ENCODE measurements around the gene BRD9.
"Not testable (repeated sequence)": the region's sequence is repeated elsewhere in the genome, so short reads cannot be mapped to it uniquely, and the experiment has no call there.

BRD9 gene

DNA sequence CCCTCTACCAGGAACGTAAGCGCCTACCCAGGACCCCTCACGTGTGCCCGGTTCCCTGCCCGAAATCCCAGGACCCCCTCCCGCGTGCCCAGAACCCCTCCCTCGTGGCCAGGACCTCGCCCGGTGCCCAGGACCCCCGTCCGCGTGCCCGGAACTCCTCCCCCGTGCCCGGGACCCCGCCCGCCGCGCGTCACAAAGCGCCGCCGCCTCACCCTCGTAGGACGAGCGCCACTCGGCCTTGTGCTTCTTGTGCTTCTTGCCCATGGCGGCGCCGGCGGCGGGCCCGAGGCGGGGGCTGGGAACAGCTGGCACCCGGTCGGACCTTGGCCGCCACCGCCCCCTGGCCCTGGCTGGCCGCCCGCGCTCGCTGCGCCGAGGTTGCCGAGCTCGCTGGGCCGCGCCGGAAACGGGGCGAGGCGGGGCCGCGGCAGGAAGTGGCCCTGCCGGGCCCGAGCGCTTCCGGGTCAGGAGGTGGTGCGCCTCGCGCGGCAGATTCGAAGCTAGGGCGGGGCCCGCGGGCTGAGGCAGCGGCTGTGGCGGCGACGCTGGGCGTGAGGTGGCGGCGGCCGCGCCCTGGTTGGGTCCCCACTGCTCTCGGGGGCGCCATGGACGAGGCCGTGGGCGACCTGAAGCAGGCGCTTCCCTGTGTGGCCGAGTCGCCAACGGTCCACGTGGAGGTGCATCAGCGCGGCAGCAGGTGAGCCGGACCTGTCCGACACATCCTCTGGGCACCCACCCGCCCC is at the start of gene BRD9, which contains the start of gene TRIP13:
TSS of gene BRD9 (minus strand) at position 408 of the 743 bp plus-strand sequence. CDS start at position 264, 144 bp downstream.
TSS of gene TRIP13 (plus strand) at position 491 of the 743 bp plus-strand sequence. CDS start at position 606, 115 bp downstream.
- peak; percentile 87 for DNase-seq (ENCODE audit: low spot score)

DNA sequence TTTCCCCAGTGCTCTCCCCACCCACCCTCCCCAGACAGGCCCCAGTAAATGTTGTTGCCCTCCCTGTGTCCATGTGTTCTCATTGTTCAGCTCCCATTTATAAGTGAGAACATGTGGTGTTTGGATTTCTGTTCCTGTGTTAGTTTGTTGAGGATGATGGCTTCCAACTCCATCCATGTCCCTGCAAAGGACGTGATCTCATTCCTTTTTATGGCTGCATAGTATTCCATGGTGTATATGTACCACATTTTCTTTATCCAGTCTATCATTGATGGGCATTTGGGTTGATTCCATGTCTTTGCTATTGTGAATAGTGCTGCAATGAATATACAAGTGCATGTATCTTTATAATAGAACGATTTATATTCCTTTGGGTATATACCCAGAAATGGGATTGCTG is 48.1 kb upstream of the BRD9 start:
- DNase-seq (ENCODE audit: low spot score), result not testable (repeated sequence)

DNA sequence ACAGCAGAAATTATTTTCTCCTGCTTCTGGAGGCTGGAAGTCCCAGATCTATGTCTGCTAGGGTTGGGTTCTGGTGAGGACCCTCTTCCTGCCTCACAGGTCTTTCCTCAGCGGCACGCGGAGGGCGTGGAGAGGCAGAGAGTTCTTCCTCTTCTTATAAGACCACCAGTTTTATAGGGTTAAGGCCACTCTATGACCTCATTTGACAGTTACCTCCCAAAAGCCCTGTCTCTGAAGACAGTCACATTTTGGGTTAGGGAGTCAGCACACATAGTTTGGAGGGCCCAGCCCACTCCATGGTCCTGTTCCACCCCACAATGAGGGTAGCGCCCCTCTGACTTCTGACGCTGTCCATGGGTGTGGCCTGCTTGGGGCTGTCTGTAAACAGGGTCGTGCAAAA is 46.8 kb upstream of the BRD9 start:
- DNase-seq (ENCODE audit: low spot score), result no peak

DNA sequence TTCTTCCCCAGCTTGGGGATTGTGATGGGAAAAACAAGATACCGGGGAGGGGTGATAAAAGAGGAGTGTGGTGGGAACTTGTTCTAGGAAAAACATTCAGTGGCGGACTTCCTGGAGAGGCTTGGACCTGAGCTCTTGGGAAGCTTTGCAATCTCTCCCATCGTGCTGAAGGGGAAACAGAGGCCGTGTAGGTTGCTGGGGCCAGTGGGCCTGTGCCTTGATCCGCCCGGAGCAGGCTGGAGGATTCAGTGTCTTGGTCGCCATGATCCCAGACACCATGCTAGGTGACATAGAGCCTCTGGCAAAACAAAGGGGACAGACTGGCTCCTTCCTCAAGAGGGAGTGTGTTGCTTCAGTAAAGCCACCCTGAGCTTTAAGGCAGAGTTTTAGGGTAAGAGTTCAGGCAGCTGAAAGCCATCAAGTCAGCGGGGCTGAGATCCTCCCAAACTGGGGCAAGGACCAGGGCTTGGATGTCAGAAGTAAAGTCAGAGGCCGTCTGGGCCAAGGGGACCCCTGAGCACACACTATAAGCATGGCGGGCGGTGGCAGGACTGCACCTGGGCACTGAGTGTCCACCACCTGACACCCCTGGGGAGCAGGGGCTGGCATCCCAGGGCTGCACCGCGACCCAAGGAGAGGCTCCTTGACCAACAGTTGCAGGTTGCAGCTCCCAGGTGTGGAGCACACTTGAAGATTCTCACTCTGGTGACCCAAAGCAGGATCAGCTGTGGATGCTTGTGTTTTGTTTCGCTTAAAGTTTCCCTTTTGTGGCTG is 44.7 kb upstream of the BRD9 start:
- no peak for DNase-seq (ENCODE audit: low spot score)

DNA sequence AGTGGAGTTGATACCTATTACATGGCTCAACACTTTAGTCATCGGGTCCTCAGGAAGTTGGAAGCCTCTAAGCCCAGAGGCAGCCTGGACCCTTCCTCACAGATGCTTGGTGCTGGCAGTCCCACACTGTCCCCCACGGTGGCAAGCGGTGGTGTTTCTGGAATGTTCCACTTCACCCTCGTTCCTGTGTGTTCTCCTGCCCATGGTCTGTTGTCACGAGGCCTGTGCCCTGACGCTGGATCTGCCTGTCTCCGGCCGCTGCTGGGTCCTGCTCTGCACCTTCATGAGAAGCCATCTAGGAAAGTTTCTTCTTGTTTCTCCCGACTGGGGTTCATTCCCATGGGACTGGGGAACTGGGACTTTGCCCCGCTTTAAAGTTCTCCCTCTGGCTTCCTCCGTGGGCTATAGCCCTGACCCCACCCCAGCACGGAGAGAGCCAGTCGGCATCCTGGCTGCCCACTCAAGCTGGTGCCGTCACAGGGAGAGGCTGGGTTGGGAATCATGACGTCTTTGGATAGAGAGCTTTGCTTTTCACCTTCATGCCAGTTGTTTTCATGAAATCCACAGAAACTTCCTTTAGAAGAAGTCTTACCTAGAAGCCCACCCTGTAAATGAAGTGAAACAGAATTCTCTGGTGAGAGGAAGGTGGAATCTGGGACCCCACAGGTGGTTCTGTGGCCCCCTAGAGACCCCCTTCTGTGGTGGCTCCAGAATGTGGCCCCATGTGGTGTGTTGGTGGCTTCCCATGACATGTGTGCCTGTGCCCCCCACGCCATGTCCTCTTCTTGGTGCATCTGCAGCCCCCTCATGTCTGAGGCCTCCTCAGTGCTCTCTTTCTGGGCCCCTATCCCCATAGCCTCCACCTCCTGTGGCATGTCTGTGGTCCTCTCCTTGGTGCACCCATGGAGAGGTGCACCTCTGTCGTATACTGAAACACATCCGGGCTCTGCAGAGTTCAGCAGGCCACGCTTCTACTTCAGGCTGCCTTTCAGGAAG is 43.8 kb upstream of the BRD9 start:
- no peak for DNase-seq (ENCODE audit: low spot score)

DNA sequence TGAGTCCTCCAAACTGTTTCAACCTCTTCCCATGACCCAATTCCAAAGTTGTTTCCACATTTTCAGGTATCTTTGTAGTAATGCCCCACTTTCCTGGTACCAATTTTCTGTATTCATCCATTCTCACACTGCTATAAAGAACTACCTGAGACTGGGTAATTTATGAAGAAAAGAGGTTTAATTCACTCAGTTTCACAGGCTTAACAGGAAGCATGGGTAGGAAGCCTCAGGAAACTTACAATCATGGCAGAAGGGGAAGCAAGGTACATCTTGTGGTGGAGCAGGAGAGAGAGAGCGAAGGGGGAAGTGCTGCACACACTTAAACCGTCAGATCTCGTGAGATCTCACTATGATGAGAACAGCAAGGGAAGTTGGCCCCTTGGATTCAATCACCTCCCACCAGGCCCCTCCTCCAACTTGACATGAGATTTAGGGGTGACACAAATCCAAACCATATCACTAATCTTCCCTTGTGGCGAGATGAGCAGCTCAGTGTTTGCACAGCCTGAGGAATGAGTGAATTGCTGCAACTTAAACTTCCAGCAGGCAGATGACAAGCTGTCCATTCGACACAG is 43.0 kb upstream of the BRD9 start:
- no peak for DNase-seq (ENCODE audit: low spot score)

DNA sequence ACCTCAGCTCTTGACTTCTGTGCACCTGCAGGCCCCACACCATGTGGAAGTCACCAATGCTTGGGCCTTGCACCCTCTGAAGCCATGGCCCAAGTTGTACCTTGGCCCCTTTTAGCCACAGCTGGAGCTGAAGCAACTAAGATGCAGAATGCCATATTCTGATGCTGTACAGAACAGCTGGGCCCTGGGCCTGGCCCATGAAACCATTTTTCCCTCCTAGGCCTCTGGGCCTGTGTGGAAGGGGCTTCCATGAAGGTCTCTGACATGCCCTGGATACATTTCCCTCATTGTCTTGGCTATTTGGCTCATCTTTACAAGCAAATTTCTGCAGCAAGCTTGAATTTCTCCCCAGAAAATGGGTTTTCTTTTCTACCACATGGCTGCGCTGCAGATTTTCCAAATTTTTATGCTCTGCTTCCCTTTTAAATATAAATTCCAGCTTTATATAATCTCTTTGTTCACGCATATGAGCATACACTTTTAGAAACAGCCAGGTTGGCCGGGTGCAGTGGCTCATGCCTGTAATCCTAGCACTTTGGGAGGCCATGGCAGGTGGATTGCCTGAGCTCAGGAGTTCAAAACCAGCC is 41.9 kb upstream of the BRD9 start:
- not testable (repeated sequence) for DNase-seq (ENCODE audit: low spot score)

DNA sequence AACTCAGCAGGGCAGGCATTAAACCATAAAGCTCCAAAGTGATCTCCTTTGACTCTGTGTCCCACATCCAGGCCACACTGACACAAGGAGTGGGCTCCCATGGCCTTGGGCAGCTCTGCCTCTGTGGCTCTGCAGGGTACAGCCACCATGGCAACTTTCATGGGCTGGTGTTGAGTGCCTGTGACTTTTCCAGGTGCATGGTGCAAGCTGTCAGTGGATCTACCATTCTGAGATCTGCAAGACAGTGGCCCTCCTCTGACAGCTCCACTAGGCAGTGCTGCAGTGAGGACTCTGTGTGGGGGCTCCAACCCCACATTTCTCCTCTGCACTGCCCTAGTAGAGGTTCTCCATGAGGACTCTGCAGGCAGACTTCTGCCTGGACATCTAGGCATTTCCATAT is 41.4 kb upstream of the BRD9 start:
- not testable (repeated sequence) for DNase-seq (ENCODE audit: low spot score)

DNA sequence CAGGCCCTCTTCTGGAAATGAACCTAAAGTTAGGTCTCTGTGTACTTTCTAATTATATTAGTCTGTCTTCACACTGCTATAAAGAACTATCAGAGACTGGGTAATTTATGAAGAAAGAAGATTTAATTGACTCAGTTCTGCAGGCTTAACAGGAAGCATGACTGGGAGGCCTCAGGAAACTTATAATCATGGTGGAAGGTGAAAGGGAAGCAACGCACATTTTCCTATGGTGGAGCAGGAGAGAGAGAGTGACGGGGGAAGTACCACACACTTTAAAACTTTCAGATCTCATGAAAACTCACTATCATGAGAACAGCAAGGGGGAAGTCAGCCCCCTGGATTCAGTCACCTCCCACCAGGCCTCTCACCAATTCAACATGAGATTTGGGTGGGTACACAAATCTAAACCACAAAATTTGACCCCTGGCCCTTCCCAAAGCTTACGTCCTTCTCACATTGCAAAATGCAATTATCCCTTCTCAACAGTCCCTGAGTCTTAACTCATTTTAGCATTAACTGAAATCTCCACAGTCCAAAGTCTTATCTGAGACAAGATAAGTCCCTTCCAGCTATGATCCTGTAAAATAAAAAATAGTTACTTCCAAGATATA is 40.8 kb upstream of the BRD9 start:
- no peak for DNase-seq (ENCODE audit: low spot score)

DNA sequence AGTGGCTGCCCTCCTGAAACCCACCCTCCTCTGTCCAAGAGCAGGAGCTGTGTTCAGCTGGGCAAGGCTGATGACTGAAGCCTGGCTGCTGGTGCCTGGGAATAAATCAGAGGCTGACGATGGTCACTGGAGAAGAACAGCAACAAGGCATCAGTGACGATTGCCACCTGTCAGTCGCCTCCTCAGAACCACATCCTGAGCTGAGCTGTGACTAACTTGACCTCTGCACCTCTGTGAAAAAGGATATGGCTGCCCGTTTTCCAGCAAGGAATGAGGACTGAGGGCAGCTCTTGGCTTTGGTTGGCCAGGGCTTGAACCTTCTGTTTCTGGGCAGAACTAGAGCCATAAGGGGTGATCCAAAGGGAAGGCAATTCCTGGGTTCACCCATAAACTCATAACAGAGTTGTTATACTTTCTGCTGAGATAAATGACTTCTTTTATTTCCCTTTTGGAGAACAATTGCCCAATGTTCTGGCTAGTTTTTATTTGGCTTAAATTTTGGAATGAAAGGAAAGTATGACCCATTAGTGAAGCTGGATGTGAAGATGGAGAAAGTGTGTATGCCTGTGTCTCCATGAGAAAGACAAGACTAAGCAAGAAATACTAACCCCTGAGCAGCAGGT is 40.1 kb upstream of the BRD9 start:
- DNase-seq (ENCODE audit: low spot score), result no peak

DNA sequence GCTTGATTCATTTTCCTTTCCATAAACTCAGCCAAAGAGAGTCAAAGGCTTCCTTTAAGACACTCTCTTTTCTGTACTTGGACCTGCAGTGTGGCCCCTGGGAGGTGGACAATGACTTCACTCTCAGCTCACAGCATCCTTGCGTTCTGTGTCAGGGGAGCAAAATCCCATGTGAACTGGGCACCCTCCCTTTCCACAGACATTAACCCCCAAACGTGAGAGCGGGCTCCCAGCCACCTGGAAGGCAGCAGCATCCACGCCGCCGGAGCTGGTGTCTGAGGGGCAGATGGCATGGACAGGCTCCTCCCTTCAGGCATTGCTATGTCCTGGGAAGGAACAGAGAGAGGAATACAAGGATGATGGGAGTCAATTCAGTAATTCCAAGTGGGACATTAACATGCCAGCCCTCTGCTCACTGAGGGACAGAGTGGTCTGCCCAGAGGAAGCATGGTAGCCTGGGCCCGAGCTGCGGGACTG is 39.6 kb upstream of the BRD9 start:
- no peak for DNase-seq (ENCODE audit: low spot score)

DNA sequence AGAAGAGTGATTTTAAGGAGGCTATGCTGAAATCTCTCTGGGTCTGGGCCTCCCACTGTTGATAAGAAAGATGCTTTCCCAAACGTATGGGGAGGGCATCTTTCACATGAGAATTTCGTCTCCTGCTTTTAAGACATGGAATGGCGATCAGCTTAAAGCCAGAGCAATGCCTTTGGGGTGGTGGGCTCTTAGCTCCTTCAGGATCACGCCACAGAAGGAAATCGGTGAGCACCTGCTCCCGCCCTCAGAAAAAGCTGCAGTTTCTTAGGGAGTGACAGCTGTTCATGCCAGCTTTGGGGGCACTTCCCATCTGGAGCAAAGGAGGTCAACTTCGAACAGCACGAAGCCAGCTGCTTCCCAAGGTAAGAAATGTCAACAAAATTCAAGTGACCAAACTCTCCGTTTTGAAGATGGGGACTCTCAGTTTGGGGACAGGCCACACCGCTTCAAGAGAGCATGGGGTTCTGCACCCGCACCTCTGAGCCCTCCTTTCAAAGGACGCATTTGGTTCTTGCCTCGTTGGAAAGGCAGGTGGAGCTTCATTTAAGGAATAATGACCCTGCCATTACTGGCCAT is 39.1 kb upstream of the BRD9 start:
- no peak for DNase-seq (ENCODE audit: low spot score)

DNA sequence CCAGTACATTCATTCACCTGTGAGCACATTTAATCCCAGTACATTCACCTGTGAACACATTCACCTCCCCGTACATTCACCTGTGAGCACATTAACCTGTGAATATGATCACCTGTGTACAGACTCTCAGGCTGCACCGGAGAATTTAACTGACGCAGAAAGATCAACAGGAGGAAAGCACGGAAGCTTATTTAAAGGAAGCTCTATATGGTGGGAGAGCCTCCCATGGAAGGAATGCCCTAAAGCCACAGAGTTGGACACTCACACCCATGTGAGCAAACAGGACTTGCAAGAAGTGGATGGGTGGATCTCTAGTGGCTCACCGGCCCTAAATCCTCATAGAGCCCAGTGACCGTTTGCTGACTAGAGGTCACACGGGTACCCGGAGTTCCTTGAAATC is 38.3 kb upstream of the BRD9 start:
- DNase-seq (ENCODE audit: low spot score), result no peak

DNA sequence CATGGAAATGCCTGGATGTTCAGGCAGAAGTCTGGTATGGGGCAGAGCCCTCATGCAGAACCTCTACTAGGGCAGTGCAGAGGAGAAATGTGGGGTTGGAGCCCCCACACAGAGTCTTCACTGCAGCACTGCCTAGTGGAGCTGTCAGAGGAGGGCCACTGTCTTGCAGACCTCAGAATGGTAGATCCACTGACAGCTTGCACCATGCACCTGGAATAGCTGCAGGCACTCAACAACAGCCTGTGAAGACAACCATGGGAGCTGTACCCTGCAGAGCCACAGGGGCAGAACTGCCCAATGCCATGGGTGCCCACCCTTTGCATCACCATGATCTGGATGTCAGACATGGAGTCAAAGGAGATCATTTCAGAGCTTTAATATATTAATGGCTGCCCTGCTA is 37.0 kb upstream of the BRD9 start:
- no peak for DNase-seq (ENCODE audit: low spot score)

DNA sequence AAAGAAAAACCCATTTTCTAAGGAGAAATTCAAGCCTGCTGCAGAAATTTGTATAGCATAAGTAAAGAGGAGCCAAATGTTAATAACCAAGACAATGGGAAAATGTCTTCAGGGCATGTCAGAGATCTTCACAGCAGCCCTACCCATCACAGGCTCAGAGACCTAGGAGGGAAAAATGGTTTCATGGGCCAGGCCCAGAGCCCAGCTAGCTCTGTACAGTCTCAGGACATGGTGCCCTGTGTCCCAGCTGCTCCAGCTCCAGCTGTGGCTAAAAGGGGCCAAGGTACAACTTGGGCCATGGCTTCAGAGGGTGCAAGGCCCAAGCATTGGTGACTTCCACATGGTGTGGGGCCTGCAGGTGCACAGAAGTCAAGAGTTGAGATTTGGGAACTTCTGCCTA is 36.6 kb upstream of the BRD9 start:
- DNase-seq (ENCODE audit: low spot score), result not testable (repeated sequence)

DNA sequence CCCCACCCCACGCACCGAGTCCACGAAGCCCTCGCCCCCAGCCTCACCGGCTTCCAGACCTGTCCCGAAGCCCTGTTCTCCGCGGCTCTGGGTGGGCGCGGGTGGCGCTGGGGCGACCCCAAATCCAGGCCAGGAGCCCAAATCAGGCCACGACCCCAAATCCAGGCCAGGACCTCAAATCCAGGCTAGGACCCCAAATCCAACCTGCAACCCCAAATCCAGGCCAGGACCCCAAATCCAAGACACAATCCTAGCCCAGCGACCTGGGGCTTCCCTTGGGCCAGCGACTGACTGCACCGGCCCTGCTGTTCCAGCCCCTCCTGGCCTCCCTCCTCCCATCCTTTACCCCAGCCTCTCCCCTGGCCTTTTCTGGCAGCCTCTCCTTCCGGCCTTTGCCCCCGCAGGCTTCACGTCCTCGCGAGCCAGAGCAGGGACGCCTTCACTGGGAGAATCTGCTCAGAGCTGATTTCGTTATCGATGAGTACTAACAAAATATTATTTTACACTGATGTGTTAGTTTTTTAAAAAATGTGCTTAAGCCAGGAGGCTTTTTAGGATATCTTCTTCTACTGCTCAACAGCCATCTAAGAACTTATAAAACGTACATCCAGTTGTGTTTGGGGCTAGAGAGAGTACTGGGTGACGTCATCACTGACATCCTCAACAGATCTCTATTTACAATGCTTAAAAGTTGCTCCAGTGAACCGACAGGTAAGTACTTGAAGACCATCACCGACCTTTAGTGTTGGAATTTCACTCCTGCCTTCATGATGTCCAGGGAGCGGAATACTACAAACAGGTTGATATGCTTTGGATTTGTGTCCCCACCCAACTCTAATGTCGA is 34.8 kb upstream of the BRD9 start:
- no peak for DNase-seq (ENCODE audit: low spot score)

DNA sequence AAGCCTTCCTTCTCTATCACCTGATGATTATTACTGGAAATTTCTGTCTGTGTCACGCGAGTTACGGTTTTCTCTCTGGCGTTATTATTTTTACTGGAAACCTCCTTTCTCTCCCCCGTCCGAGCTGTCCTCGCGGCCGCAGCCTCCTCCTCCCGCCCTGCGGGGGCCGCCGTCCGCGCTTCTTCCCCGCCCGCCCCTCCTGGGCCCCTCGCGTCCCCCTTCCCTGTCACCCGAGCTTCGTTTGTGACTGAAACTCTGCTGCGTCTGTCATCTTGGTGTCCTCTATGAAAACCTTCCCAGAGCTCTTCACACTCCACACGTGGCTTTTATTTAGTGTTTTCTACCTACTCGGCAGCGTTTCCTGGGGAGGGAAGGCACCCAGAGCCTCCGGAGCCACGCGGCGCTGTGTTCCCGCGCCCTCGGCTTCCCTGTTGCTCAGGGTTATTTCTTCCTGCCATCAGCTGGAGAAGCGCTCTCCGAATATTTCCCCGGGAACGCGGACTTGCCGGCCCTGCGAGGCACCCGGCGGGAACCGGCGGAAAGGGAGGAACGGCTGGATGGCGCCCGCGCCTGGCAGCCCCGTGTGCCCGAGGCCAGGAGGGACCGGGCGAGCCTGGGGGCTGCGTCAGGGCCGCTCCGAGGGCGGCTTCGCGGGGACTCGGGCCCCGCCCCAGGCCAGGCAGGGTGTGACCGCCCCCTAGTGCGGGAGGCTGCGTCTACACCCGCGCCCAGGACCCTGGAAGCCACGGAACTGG is 34.0 kb upstream of the BRD9 start:
- no peak for DNase-seq (ENCODE audit: low spot score)

DNA sequence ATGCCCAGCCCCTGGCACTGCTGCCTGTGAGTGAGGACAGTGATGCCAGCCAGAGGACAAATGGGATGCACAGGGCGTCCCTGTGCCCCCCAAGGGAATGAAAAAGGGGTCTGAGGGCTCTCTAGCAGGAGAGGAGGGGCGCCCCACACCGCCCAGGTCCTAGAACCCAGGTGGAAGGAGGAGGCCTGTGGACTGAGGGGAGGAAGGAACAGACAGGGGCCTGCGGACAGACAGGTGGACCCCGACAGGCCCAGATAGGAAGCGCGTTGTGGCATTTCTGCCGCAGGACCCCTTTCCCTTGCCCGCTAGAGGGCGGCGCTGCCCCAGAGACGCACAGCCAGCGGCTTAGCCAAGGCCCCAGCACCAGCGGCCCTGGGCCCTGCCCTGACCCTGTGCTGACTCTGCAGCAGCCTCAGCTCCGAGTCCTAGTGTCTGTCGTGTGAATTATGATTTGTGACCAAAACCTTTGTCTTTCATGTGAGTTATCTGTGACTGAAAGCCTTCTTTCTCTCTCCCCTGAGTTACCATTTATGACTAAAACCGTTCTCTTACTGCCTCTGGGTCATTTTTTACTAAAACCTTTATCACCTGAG is 30.8 kb upstream of the BRD9 start:
- DNase-seq (ENCODE audit: low spot score), result peak; percentile 51

Data from hematopoietic multipotent progenitor cell treated with erythropoietin and hydrocortisone succinate and interleukin-3 and kit ligand, for 17 days (in vitro differentiated cells).